OCI-LY1 (cell line): Measurements from ENCODE around the gene SIVA1.

Source experiments
- CTCF ChIP-seq: fragments of 200-600 bp; sonication (generic), shearing (Covaris generic); IDR thresholded peaks from 2 replicates; pipeline ENCODE4 v1.5.1; 2017; ENCODE audit warnings: mild to moderate bottlenecking, antibody characterized with exemption, low read length, moderate library complexity, mixed read lengths
- EZH2 ChIP-seq: fragments of 200-600 bp; sonication (generic), shearing (Covaris generic); IDR thresholded peaks from 2 replicates; pipeline ENCODE4 v1.8.0; 2017; ENCODE audit warnings: borderline replicate concordance, mixed run types, mild to moderate bottlenecking, antibody characterized with exemption, low read length, moderate library complexity, mixed read lengths

- TF ChIP-seq EZH2 (no peak), CTCF (no peak)
Measured at GRCh38 chr14:104707608-104708595, 45.0 kb upstream of the SIVA1 start.
